PC-3 (cell line): ENCODE measurements around the gene SRGAP3. TPM values are rescaled to one million over a fixed set of nuclear protein-coding genes. Genes with fewer than 3 reads are reported as not detected.

ENCODE experiments used
- ATAC-seq: fragments of 200-7000 bp; cut with Tn5 transposase; 2 replicates; pipeline ENCODE4 v1.9.1; 2020; ENCODE audit warnings: mild to moderate bottlenecking, moderate library complexity
- BruUV-seq: library from RNA; stranded (reverse); fragments of 400-500 nt; replicated peaks from 2 replicates; lab custom pipeline; 2021; lab: Mats Ljungman, UMichigan
- CTCF ChIA-PET: fragments of 300-600 bp; sonication (Branson Sonifier 250); formaldehyde crosslinking; loops from one replicate; lab custom pipeline; 2022; ENCODE audit warnings: antibody characterized with exemption; lab: Charles Lee
- POLR2A ChIA-PET: fragments of 300-600 bp; sonication (Branson Sonifier 250); formaldehyde crosslinking; loops from one replicate; lab custom pipeline; 2022; ENCODE audit warnings: antibody characterized with exemption; ENCODE audit not compliant: unreplicated experiment; lab: Charles Lee
- DNase-seq: peaks from one replicate; pipeline ENCODE4 v3.0.0-alpha.2; 2015
- H2AFZ ChIP-seq: fragments of 300-600 bp; sonication (generic); 2 replicates; pipeline ENCODE4 v1.6.0; 2016; ENCODE audit warnings: antibody characterized with exemption, low read length
- H3F3A ChIP-seq: fragments of 300-600 bp; sonication (generic); one replicate; pipeline ENCODE4 v1.6.0; 2017; ENCODE audit warnings: antibody characterized with exemption, low read length, control low read depth, mild to moderate bottlenecking; ENCODE audit not compliant: unreplicated experiment
- H3K27ac ChIP-seq: fragments of 300-600 bp; sonication (generic); 2 replicates; pipeline ENCODE4 v1.5.1; 2016; ENCODE audit warnings: mild to moderate bottlenecking, low read length
- H3K27me3 ChIP-seq: fragments of 300-600 bp; sonication (generic); 2 replicates; pipeline ENCODE4 v1.6.1; 2016; ENCODE audit warnings: low read length, mixed read lengths
- H3K36me3 ChIP-seq: fragments of 300-600 bp; sonication (generic); 2 replicates; pipeline ENCODE4 v1.6.1; 2016; ENCODE audit warnings: low read depth, mixed run types, low read length, mixed read lengths
- H3K4me1 ChIP-seq: fragments of 300-600 bp; sonication (generic); 2 replicates; pipeline ENCODE4 v1.5.1; 2016; ENCODE audit warnings: low read length; ENCODE audit not compliant: insufficient read depth
- H3K4me2 ChIP-seq: fragments of 300-600 bp; sonication (generic); 2 replicates; pipeline ENCODE4 v1.6.0; 2016; ENCODE audit warnings: low read length
- H3K4me3 ChIP-seq: fragments of 300-600 bp; sonication (generic); 2 replicates; pipeline ENCODE4 v1.5.1; 2016; ENCODE audit warnings: mild to moderate bottlenecking, low read length, mixed read lengths
- H3K79me2 ChIP-seq: fragments of 300-600 bp; sonication (generic); 2 replicates; pipeline ENCODE4 v1.6.1; 2017; ENCODE audit warnings: low read length, mixed read lengths
- H3K9ac ChIP-seq: fragments of 300-600 bp; sonication (generic); 2 replicates; pipeline ENCODE4 v1.6.0; 2016; ENCODE audit warnings: mild to moderate bottlenecking, low read length
- H3K9me2 ChIP-seq: fragments of 300-600 bp; sonication (generic); replicated peaks from 2 replicates; pipeline ENCODE4 v1.6.1; 2016; ENCODE audit warnings: mixed run types, low read length, mixed read lengths
- H3K9me3 ChIP-seq: fragments of 300-600 bp; sonication (generic); 2 replicates; pipeline ENCODE4 v1.6.1; 2016; ENCODE audit warnings: low read length, mixed read lengths
- H4K20me1 ChIP-seq: fragments of 300-600 bp; sonication (generic); 2 replicates; pipeline ENCODE4 v1.6.1; 2016; ENCODE audit warnings: low read length, mixed read lengths
- EZH2 ChIP-seq: fragments of 300-600 bp; sonication (generic); IDR thresholded peaks from one replicate; pipeline ENCODE4 v1.6.1; 2017; ENCODE audit warnings: antibody characterized with exemption, mild to moderate bottlenecking, low read length; ENCODE audit not compliant: unreplicated experiment
- EZH2phosphoT487 ChIP-seq: fragments of 300-600 bp; sonication (generic); IDR thresholded peaks from 2 replicates; pipeline ENCODE4 v1.6.1; 2018; ENCODE audit warnings: mild to moderate bottlenecking, antibody characterized with exemption, low read length, borderline replicate concordance
- intact Hi-C: fragments of 100-400 bp; cut with micrococcal nuclease; formaldehyde crosslinking; loops from 2 replicates; pipeline ENCODE4 v1.9.0; 2023
- total RNA-seq: library from RNA; depleted of rRNA; stranded (reverse); fragments of >200 nt; gene quantifications from 2 replicates; pipeline ENCODE4 v1.2.3, GENCODE V29; 2014
- TF ChIP-seq, protein P1 (sequence below): fragments of 300-600 bp; sonication (generic); conservative IDR thresholded peaks from 2 replicates; pipeline ENCODE4 v1.5.1; 2017; ENCODE audit warnings: antibody characterized with exemption, low read depth, mild to moderate bottlenecking, low read length

Gene SRGAP3
- total RNA-seq, 1 experiment from 2014 or later, result 7.5 TPM

GRCh38 chr3:9183011-9183410 is 66.4 kb downstream of the SRGAP3 start:
- BruUV-seq, result no TSS peak

DNA sequence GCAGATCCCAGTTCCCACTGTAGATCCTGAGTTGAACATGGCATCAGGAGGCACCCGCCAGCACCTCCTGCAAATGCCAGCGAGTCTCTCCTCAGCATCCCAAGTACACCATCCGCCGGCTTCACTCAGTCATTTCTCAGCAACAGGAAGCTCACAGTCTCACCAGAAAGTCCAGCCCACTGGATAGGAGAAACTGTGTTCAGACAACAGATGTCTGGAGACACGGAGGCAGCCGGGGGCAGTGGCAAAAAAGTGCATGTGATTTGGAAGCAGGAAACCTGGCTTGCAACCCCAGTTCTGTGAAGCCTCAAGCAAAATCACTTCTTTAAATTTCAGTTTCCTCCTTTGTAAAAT is 68.7 kb downstream of the SRGAP3 start:
- Histone ChIP-seq H3F3A (no peaks in the 10 kb centered on the region), H3K4me1 (peaks cover 4% of the 10 kb centered on the region), H3K4me2 (no peak overlapping the region), H3K9me3 (no peaks in the 10 kb centered on the region), H3K9ac (no peak overlapping the region), H3K9me2 (no peaks in the 10 kb centered on the region), H3K79me2 (no peaks in the 10 kb centered on the region), H2AFZ (no peak overlapping the region), H3K27ac (no peak overlapping the region), H3K36me3 (no peaks in the 10 kb centered on the region), H4K20me1 (no peaks in the 10 kb centered on the region), H3K27me3 (no peaks in the 10 kb centered on the region), H3K4me3 (no peak overlapping the region)
- DNase-seq (no peak), ATAC-seq (no peak)
- TF ChIP-seq, protein P1, sequence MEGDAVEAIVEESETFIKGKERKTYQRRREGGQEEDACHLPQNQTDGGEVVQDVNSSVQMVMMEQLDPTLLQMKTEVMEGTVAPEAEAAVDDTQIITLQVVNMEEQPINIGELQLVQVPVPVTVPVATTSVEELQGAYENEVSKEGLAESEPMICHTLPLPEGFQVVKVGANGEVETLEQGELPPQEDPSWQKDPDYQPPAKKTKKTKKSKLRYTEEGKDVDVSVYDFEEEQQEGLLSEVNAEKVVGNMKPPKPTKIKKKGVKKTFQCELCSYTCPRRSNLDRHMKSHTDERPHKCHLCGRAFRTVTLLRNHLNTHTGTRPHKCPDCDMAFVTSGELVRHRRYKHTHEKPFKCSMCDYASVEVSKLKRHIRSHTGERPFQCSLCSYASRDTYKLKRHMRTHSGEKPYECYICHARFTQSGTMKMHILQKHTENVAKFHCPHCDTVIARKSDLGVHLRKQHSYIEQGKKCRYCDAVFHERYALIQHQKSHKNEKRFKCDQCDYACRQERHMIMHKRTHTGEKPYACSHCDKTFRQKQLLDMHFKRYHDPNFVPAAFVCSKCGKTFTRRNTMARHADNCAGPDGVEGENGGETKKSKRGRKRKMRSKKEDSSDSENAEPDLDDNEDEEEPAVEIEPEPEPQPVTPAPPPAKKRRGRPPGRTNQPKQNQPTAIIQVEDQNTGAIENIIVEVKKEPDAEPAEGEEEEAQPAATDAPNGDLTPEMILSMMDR, result no peak
- TF ChIP-seq EZH2, result no peak
- no peak for TF ChIP-seq EZH2phosphoT487
- ChIA-PET CTCF (no interaction called here), POLR2A (no interaction called here)
- no TSS peak for BruUV-seq
- intact Hi-C loops, result no loop called here

More at GRCh38 chr3:9183011-9183410, 66.4 kb downstream of the SRGAP3 start:
- H3K4me1 ChIP-seq, result no peaks in the 10 kb centered on the region
- no peak overlapping the region for H3K27ac ChIP-seq
- TF ChIP-seq EZH2phosphoT487 (no peak), EZH2 (no peak)
- no peak overlapping the region for H3K9ac ChIP-seq
- ATAC-seq, result no peak
- H3K27me3 ChIP-seq, result no peaks in the 10 kb centered on the region
- no peaks in the 10 kb centered on the region for H4K20me1 ChIP-seq
- no peaks in the 10 kb centered on the region for H3K79me2 ChIP-seq
- no peaks in the 10 kb centered on the region for H3F3A ChIP-seq
- H3K9me3 ChIP-seq, result no peaks in the 10 kb centered on the region
- no peak overlapping the region for H2AFZ ChIP-seq
- H3K4me3 ChIP-seq, result no peak overlapping the region
- H3K9me2 ChIP-seq, result no peaks in the 10 kb centered on the region
- H3K4me2 ChIP-seq, result no peak overlapping the region
- POLR2A ChIA-PET, result no interaction called here
- no peak for DNase-seq
- CTCF ChIA-PET, result no interaction called here
- intact Hi-C loops, result no loop called here
- no peaks in the 10 kb centered on the region for H3K36me3 ChIP-seq

DNA sequence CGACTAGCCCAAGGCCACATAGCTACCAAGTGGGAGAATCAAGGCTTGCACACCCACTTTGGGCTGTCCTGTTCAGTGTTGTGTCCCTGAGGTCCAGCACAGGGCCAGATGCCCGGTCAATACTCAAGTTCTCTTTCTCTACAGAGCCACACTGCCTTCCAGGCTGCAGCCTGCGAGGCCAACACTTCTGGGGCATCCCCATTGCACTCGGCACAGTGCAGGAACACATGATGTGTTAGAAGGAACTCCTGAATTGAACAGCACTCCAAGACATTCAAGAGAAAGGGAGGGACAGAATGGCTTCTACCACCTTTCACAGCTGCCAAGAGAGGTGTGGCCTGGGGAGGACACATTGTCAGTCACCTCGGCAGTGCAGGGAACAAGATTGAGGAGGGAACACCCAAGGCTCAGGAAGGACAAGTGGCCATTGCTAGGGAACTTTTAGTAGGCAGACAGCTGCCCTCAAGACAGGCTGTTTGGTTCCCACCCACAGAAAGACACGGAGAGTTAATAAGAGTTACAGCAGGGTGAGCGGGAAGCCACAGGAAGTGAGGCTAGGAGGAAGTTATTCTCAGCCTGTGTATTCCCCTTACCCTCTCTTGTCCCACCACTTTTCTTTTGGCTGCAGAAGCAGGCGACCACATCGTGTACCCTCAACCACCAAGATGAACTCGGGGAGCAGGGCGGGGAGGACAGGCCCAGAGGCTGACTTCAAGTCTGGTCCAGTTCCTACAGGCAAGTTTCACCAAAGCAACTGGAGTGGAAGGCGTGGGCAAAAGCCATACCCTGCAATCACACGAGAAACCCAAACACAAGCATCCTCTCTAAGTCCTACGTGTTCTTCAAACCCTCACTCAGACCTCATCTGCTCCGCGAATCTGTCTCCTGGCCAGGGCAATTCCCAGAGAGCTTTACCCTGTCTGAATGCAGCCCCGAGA is 69.4 kb downstream of the SRGAP3 start:
- DNase-seq (no peak), ATAC-seq (no peak)
- H3K9ac ChIP-seq, result no peak overlapping the region
- TF ChIP-seq EZH2phosphoT487, result no peak
- TF ChIP-seq, protein P1, result no peak
- no peak for TF ChIP-seq EZH2
- no peak overlapping the region for H3K4me3 ChIP-seq
- BruUV-seq, result no TSS peak
- CTCF ChIA-PET, result no interaction called here
- no peaks in the 10 kb centered on the region for H3K9me2 ChIP-seq
- H3K36me3 ChIP-seq, result no peaks in the 10 kb centered on the region
- POLR2A ChIA-PET, result no interaction called here
- peaks cover 11% of the 10 kb centered on the region for H3K4me1 ChIP-seq
- no peaks in the 10 kb centered on the region for H3K79me2 ChIP-seq
- H3K27me3 ChIP-seq, result no peaks in the 10 kb centered on the region
- H3K9me3 ChIP-seq, result no peaks in the 10 kb centered on the region
- intact Hi-C loops, result no loop called here
- H4K20me1 ChIP-seq, result no peaks in the 10 kb centered on the region
- no peak overlapping the region for H3K4me2 ChIP-seq
- H3F3A ChIP-seq, result no peaks in the 10 kb centered on the region
- H2AFZ ChIP-seq, result no peak overlapping the region
- H3K27ac ChIP-seq, result no peak overlapping the region
